ENCODE measurements around the gene TNRC6C. TPM values are rescaled to one million over a fixed set of nuclear protein-coding genes. Genes with fewer than 3 reads are reported as not detected.

Gene TNRC6C
- polyA plus RNA-seq, 3 donors, result 0.38 to 0.80 (median 0.46) TPM

DNA sequence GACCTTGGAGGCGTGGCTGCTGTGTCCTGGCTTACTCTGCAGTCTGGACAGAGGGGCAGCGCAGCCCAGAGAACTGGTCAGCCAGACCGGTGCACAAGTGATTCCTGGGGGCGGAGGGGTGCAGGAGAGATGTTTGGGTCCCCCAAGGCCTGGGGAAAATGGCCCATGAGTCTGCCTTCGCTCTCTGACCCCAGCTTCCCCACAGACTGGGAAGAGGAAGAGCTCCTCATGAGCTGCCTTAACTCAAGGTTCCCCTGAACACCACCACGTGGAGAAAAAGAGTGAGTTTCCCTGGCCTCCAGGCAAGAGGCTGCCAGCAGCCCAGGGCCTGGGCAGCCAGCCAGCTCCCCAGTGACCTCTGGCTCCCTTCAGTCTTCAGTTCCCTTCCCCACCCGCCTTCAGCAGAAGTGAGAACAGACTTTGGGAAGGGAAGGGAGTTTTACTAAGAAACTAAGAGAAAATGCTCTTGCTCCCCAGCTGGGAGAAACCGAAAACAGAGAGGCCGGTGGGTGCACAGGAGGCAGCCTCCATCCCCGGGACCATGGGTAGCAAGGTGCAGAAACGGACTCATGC is 185.7 kb downstream of the TNRC6C start:
- Histone ChIP-seq H3K79me2 (ENCODE audit: insufficient read depth, low read length) (peaks cover 10% of the 10 kb centered on the region), H3K9me3 (replicated peaks in 1 of 2; ENCODE audit: control insufficient read depth in 1 of 2, insufficient read depth in 1 of 2, low read length in 2 of 2) (no peaks in the 10 kb centered on the region), H4K20me1 (ENCODE audit: insufficient read depth, low read length) (peaks cover 18% of the 10 kb centered on the region), H3K36me3 (replicated peaks in 1 of 2; ENCODE audit: control insufficient read depth in 1 of 2, insufficient read depth in 2 of 2, low read length in 2 of 2) (peaks cover 15 to 16% of the 10 kb centered on the region in 2 donors), H2AFZ (ENCODE audit: insufficient read depth, low read depth, low read length, poor library complexity, severe bottlenecking) (no peak overlapping the region), H3K27me3 (ENCODE audit: control insufficient read depth in 2 of 2, insufficient read depth in 2 of 2, low read length in 2 of 2) (no peaks in the 10 kb centered on the region), H3K27ac (ENCODE audit: low read depth in 1 of 2, low read length in 2 of 2) (peak overlapping the region; percentile 60 to 67), H3K4me1 (ENCODE audit: control insufficient read depth in 1 of 2, insufficient read depth in 2 of 2, low read length in 2 of 2) (peaks cover 73 to 85% of the 10 kb centered on the region in 2 donors), H3K4me3 (replicated peaks in 1 of 3; ENCODE audit: low read depth in 2 of 3, low read length in 3 of 3) (peak overlapping the region in 1 of 3 experiments; percentile 57), H3K4me2 (replicated peaks; ENCODE audit: extremely low read depth, low read length, poor library complexity, severe bottlenecking) (peak overlapping the region; percentile 70), H3K9ac (ENCODE audit: insufficient read depth, low read length, poor library complexity, severe bottlenecking) (peak overlapping the region; percentile 25)
- DNase-seq, result peak; percentile 92 to 95 (median 93)
- peak overlapping the region in 1 of 2 donors; percentile 72 for H3K4me3 Mint-ChIP-seq
- H3K27ac Mint-ChIP-seq, result peak overlapping the region; percentile 78 to 93 (median 88)
- H3K9me3 Mint-ChIP-seq, result no peaks in the 10 kb centered on the region
- peaks cover 11 to 22% of the 10 kb centered on the region in 2 donors for H3K36me3 Mint-ChIP-seq
- no peaks in the 10 kb centered on the region for H3K27me3 Mint-ChIP-seq (ENCODE audit: low read depth in 3 of 3)
- WGBS (ENCODE audit: insufficient coverage), result 37% methylated on average over 4 of the region's 11 CpGs
- H3K4me1 Mint-ChIP-seq, result peaks cover 64% of the 10 kb centered on the region
- intact Hi-C loops (cut with micrococcal nuclease), result loop anchor here in 1 of 2 donors (5.0 kb wide), 1 partner anchor 43 kb away; the partner anchor contains the start of genes AFMID and TK1
- TF ChIP-seq, protein P1, sequence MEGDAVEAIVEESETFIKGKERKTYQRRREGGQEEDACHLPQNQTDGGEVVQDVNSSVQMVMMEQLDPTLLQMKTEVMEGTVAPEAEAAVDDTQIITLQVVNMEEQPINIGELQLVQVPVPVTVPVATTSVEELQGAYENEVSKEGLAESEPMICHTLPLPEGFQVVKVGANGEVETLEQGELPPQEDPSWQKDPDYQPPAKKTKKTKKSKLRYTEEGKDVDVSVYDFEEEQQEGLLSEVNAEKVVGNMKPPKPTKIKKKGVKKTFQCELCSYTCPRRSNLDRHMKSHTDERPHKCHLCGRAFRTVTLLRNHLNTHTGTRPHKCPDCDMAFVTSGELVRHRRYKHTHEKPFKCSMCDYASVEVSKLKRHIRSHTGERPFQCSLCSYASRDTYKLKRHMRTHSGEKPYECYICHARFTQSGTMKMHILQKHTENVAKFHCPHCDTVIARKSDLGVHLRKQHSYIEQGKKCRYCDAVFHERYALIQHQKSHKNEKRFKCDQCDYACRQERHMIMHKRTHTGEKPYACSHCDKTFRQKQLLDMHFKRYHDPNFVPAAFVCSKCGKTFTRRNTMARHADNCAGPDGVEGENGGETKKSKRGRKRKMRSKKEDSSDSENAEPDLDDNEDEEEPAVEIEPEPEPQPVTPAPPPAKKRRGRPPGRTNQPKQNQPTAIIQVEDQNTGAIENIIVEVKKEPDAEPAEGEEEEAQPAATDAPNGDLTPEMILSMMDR (IDR thresholded peaks at IDR 0.05), result no peak

DNA sequence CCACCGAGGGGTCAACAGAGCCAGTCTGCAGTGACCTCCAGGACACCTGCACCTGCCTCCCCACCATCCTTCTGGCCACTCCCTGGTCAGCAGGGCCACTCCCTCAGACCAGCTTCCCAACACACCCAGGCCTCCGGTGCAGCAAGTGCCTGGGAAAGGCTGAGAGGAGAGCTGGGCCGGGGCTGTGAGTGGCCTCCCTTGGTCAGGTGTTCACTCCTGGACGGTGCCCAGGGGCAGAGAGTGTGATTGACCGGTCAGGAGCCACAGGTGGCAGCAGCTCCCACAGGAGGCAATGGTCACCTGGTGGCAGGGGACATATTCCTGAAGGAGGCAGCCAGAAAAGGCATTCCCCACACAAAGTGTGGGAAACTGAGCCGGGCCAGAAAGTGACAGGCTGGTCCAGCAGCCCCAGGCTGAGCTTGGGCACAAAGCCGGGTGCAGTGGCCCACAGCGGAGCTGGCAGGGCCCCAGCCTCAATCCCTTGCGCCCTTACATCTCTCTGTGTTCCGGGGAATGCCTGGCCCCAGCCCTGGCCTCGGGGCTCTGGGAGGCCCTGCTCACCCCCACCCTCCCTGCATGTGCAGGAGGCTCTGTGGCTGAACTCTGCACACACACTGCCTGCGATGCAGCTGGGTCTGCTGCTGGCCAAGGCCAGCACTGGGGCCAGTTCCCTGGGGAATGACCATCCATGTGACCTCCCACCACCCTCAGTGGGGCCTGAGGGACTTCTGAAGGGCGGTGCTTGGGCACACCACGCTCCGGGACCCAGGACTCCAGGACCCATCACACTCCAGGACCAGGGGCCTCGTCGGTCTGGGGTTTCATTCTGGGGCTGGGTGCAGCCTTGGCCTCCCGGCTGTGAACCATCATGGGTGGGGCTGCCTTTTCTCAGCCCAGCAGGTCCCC is 186.5 kb downstream of the TNRC6C start:
- H3K36me3 Mint-ChIP-seq, result peaks cover 11 to 21% of the 10 kb centered on the region in 2 donors
- Histone ChIP-seq H3K9me3 (replicated peaks in 1 of 2; ENCODE audit: control insufficient read depth in 1 of 2, insufficient read depth in 1 of 2, low read length in 2 of 2) (no peaks in the 10 kb centered on the region), H3K36me3 (replicated peaks in 1 of 2; ENCODE audit: control insufficient read depth in 1 of 2, insufficient read depth in 2 of 2, low read length in 2 of 2) (peaks cover 15 to 16% of the 10 kb centered on the region in 2 donors), H3K4me2 (replicated peaks; ENCODE audit: extremely low read depth, low read length, poor library complexity, severe bottlenecking) (peak overlapping the region; percentile 70), H2AFZ (ENCODE audit: insufficient read depth, low read depth, low read length, poor library complexity, severe bottlenecking) (no peak overlapping the region), H3K79me2 (ENCODE audit: insufficient read depth, low read length) (peaks cover 10% of the 10 kb centered on the region), H3K27ac (ENCODE audit: low read depth in 1 of 2, low read length in 2 of 2) (peak overlapping the region; percentile 60 to 67), H3K4me3 (replicated peaks in 1 of 3; ENCODE audit: low read depth in 2 of 3, low read length in 3 of 3) (peak overlapping the region in 1 of 3 experiments; percentile 57), H4K20me1 (ENCODE audit: insufficient read depth, low read length) (peaks cover 16% of the 10 kb centered on the region), H3K4me1 (ENCODE audit: control insufficient read depth in 1 of 2, insufficient read depth in 2 of 2, low read length in 2 of 2) (peaks cover 67 to 78% of the 10 kb centered on the region in 2 donors), H3K27me3 (ENCODE audit: control insufficient read depth in 2 of 2, insufficient read depth in 2 of 2, low read length in 2 of 2) (no peaks in the 10 kb centered on the region), H3K9ac (ENCODE audit: insufficient read depth, low read length, poor library complexity, severe bottlenecking) (peak overlapping the region; percentile 25)
- peak overlapping the region; percentile 78 to 93 (median 88) for H3K27ac Mint-ChIP-seq
- peak overlapping the region in 1 of 2 donors; percentile 71 for H3K4me3 Mint-ChIP-seq
- no peak for DNase-seq
- H3K27me3 Mint-ChIP-seq (ENCODE audit: low read depth in 3 of 3), result no peaks in the 10 kb centered on the region
- 80% methylated on average over 13 of the region's 18 CpGs for WGBS (ENCODE audit: insufficient coverage)
- no peaks in the 10 kb centered on the region for H3K9me3 Mint-ChIP-seq
- intact Hi-C loops (cut with micrococcal nuclease), result loop anchor here in 1 of 2 donors (5.0 kb wide), 1 partner anchor 42 kb away; the partner anchor contains the start of genes AFMID and TK1
- H3K4me1 Mint-ChIP-seq, result peaks cover 60% of the 10 kb centered on the region
- TF ChIP-seq, protein P1 (IDR thresholded peaks at IDR 0.05), result no peak

Measured in CD14-positive monocyte (primary cell).